Uterus (tissue), 2 donors: ENCODE results near the gene SNX19.

Source experiments
- POLR2A ChIP-seq, 2 donors: fragments of 450-650 bp; IDR thresholded peaks; one replicate each; pipeline ENCODE4 v1.6.1; 2016; ENCODE audit warnings: antibody characterized with exemption in 2 of 2, mild to moderate bottlenecking in 1 of 2, moderate library complexity in 1 of 2
- TF ChIP-seq, protein P1 (sequence below), 4 experiments: fragments of 200-600 bp in 2 of 4; fragments of 450-650 bp in 2 of 4; sonication (generic) in 2 of 4; IDR thresholded peaks; one replicate each; pipeline ENCODE4 v1.5.1; 2016 to 2019; ENCODE audit warnings: antibody characterized with exemption in 4 of 4, mild to moderate bottlenecking in 2 of 4, moderate library complexity in 1 of 4

GRCh38 chr11:130839981-130840666 lies 76.2 kb downstream of the SNX19 start:
- TF ChIP-seq, protein P1, sequence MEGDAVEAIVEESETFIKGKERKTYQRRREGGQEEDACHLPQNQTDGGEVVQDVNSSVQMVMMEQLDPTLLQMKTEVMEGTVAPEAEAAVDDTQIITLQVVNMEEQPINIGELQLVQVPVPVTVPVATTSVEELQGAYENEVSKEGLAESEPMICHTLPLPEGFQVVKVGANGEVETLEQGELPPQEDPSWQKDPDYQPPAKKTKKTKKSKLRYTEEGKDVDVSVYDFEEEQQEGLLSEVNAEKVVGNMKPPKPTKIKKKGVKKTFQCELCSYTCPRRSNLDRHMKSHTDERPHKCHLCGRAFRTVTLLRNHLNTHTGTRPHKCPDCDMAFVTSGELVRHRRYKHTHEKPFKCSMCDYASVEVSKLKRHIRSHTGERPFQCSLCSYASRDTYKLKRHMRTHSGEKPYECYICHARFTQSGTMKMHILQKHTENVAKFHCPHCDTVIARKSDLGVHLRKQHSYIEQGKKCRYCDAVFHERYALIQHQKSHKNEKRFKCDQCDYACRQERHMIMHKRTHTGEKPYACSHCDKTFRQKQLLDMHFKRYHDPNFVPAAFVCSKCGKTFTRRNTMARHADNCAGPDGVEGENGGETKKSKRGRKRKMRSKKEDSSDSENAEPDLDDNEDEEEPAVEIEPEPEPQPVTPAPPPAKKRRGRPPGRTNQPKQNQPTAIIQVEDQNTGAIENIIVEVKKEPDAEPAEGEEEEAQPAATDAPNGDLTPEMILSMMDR (IDR thresholded peaks at IDR 0.05) = no peak
- no peak for TF ChIP-seq POLR2A (IDR thresholded peaks at IDR 0.05)
